Stimulated activated CD8-positive, alpha-beta memory T cell treated with anti-CD3 and anti-CD28 coated beads, Interleukin-7, amount 100 ng/mL, for 4 hours (primary cell): ENCODE results near the gene GNG12.

Experiments
- DNase-seq, 2 donors: peaks; one replicate each; pipeline ENCODE4 v3.0.0-alpha.2; 2020; ENCODE audit warnings: low read depth in 2 of 2

Gene GNG12

DNA sequence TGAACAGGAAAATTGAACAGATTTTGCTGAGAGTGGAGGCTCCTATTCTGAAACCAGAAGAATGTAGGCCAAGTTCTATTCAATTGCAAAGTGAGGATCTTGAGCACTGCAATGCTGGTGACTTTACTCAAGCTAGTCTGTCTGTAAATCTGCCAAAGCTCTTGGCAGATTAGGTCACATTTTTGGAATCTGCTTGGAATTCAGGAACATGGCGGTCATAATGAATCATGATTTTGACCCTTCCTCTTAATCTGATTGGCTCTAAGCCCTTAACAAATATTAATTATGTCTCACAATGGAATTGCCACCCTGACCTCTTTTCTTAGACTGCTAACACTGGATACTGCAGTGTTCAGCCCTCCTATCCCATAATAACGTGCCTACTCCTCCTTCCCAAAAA is 7.2 kb upstream of the GNG12 start:
- DNase-seq, result no peak

DNA sequence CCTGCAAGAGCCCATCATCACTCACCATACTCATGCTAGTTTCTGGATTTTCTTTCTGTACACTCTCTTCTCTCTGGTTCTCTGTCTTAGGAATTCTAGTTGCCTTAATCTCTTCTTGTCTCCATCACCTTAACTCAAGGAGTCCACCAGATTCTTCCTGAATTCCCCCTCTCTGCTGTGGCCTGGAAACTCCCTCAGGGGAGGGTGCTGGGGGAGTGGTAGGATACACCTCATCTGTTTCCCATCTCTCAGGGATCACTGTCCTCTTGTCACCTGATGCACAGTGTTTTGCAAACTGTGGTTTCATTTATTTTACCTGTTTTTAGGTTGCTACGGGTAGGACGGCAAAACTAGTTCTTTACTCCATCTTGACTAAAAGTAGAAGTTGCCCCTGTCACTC is 6.6 kb upstream of the GNG12 start:
- DNase-seq, result no peak

DNA sequence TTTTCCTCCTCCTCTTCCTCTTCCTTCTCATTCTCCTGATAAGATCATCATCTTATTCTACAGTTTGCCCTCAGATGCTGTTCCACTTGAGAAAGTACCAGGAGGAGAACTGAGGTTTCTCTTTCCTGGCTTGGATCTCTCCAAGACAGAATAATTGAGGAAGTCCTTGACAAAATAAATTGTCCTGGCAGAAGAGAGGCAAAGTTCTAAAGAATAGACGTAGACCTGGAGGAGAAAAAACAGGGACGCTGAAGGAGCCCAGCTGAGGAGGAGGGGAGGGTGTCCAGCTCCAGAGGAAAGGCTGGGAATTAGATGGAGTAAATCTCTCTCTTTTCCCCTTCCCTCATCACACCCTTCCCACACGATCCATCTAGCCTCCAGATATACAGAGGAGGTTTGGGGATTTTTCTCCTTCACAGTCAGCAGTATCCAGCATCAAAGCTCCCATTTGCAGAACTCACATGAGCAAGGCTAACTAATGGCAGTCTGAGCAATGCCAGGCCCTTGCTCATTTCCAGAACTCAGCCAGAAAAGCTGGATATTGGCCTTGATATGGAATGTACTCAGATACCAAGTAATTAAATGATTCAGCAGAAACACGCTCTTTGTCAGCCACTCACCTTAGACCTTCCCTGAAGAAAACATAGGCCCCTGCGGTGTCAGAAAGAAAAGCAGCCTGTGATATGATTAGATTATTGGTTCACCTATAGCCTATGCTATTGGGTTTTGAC is 5.1 kb upstream of the GNG12 start:
- DNase-seq, result no peak

DNA sequence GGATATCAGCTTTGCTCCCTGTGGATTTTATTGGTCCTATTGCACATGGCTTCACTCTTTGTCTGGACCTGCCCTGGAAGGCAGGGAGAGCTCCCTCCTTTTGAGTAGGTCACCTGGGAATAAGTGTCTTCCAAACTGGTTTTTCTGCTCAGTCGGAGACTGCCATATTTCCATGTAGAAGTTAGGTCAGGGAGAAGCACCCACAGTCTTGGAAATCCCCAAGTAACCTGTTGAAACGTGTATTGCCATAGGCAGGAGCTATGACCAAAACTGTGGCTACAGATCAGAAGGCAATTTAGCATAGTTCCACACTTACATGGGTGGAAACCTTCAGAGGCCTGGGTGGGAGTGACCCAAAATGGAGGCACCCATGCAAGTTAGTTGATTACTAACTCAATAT is 3.5 kb upstream of the GNG12 start:
- no peak for DNase-seq

GRCh38 chr1:67835663-67836452 is 2.6 kb upstream of the GNG12 start:
- no peak for DNase-seq

DNA sequence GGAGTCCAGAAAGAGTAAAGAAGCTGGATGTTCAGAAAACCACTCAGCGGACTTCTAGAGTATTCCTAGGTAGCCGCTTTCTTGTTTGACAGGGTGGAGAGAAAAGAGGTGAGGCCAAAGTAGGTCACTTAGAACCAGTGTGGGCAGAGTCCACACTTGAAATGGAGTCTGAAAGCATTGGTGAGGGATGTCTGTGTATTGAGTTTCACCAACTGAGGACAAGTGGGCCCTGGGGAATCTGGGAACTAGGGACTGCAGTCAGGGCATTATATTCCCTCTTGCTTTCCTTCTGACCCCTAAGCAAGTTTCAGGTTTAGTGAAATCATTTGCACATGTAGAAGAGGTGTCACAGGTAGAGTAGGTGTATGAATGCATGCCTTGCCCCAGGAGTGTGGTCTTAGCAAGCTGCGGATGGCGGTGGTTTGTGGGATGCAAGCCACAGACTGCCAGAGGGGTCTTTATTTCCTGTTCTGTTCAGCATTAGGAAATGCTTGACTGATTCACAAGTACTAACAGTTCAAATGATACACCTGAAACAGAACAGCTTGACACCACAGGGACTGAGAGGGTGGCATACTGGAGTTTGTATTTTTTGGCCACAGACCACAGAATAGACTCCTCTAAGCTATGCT is 1.1 kb upstream of the GNG12 start:
- DNase-seq, result no peak

DNA sequence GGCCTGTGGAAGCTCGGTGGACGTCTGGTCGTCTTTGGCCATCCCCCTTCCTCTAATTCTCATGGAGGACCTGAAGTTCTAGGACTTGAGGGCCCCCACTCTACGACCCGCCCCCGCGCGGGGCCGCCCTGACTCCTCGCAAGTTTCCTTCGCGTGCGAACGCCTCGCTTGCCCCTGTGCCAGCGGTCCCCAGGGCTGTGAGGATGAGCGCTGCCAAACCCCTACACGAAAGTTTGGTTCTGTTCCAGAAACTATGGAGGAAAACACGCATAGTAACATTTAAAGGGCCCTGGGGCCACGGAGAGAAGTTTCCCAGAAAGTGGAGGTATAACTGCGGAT is 304 bp upstream of the GNG12 start:
- no peak for DNase-seq

DNA sequence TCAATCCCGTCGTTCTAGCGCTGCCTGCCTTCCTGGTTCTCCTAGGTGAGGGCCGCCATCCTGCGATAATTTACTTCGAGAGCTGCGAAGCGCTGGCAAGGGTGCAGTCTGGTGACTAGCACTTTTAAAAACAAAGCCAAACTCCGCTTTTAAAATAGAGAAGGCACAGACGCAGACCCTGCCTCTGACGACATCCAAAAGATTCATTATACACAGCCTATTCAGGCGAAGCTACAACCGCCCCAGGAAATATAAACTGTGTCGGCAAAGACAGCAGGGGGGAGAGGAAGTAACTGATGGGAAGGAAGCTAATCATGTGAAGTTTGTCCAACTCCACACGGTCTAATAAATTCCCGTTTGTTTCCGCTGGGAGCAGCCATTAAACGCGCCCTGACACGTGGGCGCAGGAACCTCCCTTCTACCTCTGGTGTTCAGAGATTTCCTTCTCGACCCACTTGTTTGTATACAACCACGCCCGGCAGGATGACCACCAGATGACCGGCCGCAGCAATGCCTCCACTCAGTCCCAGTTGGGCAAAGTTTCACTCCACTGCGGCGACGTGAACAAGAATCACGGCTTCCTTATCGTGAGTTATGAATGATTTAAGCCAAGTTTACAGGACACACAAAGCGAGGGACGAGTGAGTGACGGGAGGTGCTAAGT is 1.3 kb downstream of the GNG12 start:
- no peak for DNase-seq

DNA sequence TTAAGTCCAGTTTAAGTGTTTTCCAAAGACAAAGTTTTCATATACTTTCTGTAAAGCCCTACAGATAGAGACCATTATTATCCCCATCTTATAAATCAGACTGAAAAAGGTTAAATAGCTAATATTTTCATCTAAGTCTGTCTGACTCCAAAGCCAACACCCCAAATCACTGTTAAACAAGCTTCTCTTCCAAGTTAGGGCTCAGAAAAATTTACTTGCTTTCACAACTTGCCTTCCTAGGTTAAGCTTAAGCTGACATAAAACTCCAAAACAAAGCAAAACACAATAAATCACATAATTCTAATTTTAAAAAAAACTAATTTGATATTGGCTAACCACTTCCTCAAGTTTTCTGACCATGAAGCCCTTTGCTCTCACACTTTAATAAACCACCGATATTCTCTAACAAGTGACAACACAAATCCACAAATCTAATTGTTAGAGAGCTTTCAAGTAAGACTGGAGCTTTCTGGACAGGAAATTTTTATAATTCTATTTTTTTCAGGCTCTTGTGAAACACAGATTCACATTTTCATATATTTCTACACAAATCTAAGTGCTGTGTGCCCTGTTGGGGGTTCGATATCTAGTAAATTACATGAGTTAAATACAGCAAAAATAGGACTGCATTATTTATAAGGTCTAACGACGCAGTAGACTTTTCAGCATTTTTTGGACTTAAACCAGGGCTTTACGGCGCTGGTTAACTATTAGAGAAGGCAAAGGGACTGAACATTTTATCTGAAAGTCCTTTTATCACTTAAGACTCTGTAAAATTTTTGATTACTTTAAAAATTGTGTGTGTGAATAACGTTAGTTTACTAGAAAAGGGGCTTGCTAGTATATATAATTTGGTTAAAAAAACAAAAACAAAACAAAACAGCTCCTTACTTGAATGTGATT is 2.1 kb downstream of the GNG12 start:
- DNase-seq, result no peak

DNA sequence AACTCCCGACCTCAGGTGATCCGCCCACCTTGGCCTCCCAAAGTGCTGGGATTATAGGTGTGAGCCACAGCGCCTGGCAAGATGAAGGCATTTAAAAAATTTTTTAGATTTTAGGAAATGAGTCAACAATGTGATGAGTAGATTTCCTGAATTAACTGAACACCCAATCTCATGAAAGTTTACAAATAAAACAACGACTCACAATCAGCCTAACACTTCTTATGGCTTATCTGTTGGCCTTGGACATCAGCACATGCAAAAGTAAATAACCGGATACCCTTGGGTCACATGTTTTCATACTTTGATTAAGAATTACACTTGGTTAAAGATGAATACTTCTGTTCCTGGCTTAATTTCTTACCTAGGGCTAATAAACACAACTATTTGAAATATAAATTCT is 3.0 kb downstream of the GNG12 start:
- DNase-seq, result no peak

DNA sequence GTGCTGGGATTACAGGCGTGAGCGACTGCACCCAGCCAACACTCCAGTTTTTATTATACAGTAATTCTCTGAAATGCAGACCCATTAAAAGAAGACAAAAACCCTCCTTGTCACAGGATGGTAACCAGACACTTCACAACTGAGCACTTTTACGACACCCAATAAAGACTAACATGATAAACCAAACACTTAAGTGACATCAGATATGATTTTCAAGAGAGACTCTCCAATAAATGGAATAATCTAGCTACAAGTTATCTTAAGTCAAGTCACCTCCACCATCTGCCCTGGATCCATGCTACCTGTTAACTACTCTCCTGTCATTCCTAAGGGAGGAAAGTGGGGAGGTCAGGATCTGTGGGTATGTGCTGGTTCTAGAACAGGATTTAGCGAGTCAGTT is 5.6 kb downstream of the GNG12 start:
- DNase-seq, result no peak

- DNase-seq, result no peak
These were observed 7.7 kb downstream of the GNG12 start for GRCh38 chr1:67825591-67825990.

- DNase-seq, result no peak
These were observed 8.5 kb downstream of the GNG12 start for GRCh38 chr1:67824766-67825165.

DNA sequence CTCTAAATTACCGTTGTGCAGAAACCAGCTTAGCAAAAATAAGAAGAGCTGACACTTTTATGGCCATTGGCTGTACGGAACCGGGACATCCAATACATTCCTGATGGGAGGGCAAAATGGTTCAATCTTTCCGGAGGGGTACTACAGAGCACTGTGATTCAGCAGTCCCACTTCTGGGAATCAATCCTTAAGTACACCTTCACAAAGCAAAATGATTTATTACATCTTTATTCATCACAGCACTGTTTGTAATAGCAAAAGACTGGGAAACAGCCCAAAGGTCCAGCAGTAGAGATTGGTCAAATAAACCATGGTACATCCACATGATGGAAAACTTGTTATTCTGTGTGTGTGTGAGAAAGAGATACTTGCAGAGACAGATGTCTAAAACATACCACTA is 9.7 kb downstream of the GNG12 start:
- DNase-seq, result no peak

- no peak for DNase-seq
These were observed 12.0 kb downstream of the GNG12 start for GRCh38 chr1:67821263-67821662.

- no peak for DNase-seq
These were observed 14.5 kb downstream of the GNG12 start for GRCh38 chr1:67818725-67819301.

- no peak for DNase-seq
These were observed 15.1 kb downstream of the GNG12 start for GRCh38 chr1:67818162-67818561.

DNA sequence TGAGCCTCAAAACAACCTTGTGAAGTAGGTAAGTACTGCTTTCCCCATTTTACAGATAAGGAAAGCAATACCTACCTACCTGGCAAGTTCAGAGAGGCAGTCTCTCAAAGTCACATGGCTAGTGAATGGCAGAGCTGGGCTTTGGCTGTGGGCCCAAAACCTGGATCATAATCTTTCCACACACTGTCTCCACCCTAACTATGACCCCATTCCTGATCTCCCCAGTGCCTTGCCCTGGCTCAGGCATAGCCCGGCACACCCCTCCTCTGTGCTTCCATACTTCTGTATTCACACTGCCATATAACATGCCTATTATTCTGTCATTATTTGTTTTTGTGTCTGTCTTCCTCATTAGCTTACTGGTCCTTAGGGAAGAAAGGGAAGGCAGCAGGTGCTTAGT is 15.9 kb downstream of the GNG12 start:
- DNase-seq, result no peak

GRCh38 chr1:67816506-67816905 is 16.8 kb downstream of the GNG12 start:
- no peak for DNase-seq

DNA sequence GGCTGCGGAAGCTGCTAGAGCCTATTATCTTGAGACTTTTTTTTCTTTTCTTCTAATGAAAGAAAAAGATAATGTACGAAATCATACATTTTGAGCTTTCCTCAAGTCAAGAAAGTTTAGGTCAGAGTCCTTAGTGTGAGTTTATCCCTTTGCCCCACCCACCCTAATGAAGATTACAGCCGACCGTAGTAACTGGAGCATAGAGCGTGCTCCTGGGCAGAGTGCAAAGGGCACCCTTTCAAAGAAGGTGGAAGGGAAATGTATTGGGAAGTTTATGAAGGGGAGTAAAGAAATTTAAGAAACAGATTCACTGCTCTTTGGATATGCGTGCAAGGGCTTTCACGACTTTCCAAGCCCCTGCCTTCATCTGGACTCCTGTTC is 17.2 kb downstream of the GNG12 start:
- DNase-seq, result no peak
